ENCODE data around the gene NAA40. TPM values are rescaled to one million over a fixed set of nuclear protein-coding genes. Genes with fewer than 3 reads are reported as not detected.

NAA40 gene
- total and polyA plus RNA-seq, 2 of the 13 experiments (the other 11 are each of a cell fraction or from before 2014, with no cell fraction given) = 11.1 to 17.9 TPM

DNA sequence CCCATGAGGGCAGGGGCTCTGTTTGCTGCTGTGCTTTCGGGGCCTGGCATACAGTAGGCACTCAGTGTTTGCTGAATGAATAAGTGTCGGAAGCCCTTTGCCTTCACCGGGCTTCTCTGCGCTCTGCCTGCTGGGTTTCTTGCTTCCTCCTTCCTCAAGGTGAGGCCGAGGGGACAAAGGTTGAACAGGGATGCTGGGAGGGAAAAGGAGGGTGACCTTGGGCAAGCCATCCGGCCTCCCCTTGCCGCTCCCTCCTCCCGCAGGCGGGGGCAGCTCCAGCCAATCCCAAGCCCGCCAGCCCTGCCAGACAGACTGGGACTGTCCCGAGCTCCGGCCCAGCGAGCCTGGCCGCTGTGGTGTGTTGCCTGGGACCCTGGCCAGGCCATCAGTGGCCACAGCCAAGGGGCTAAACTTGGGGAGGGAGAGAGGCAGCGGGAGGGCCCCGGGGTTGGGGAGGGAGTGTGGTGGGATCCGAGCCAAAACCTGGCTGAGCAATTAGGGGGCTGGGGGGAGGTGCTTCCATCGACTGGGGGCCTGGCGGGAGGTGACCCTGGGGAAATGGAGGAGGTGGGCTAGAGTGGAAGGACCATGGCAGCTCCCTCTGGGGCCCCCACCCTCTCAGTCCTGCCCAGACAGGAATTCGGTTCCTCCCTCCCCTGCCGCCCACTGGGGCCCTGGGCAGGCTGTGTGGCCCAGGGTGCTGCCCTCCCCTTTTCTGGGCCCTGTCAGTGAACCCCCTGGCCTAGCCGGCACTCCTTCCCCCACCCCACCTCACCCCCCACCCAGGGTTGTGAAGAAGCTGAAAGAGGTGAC is 18.5 kb upstream of the NAA40 start (continued):
- TF ChIP-seq SPEN (CRISPR knock-in tag; IDR thresholded peaks at IDR 0.05; ENCODE audit: low read depth) = peak; percentile 37; the same call in 1 of the 2 replicates
- no peak for TF ChIP-seq HMGA1 (CRISPR knock-in tag; conservative IDR thresholded peaks at IDR 0.05)
- TF ChIP-seq HMG20B (CRISPR knock-in tag; conservative IDR thresholded peaks at IDR 0.05) = no peak
- TF ChIP-seq, protein P1, sequence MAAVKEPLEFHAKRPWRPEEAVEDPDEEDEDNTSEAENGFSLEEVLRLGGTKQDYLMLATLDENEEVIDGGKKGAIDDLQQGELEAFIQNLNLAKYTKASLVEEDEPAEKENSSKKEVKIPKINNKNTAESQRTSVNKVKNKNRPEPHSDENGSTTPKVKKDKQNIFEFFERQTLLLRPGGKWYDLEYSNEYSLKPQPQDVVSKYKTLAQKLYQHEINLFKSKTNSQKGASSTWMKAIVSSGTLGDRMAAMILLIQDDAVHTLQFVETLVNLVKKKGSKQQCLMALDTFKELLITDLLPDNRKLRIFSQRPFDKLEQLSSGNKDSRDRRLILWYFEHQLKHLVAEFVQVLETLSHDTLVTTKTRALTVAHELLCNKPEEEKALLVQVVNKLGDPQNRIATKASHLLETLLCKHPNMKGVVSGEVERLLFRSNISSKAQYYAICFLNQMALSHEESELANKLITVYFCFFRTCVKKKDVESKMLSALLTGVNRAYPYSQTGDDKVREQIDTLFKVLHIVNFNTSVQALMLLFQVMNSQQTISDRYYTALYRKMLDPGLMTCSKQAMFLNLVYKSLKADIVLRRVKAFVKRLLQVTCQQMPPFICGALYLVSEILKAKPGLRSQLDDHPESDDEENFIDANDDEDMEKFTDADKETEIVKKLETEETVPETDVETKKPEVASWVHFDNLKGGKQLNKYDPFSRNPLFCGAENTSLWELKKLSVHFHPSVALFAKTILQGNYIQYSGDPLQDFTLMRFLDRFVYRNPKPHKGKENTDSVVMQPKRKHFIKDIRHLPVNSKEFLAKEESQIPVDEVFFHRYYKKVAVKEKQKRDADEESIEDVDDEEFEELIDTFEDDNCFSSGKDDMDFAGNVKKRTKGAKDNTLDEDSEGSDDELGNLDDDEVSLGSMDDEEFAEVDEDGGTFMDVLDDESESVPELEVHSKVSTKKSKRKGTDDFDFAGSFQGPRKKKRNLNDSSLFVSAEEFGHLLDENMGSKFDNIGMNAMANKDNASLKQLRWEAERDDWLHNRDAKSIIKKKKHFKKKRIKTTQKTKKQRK (IDR thresholded peaks at IDR 0.05; ENCODE audit: low read length) = no peak
- no peak for TF ChIP-seq HCFC1 (IDR thresholded peaks at IDR 0.05; ENCODE audit: low read depth, low read length)
- TF ChIP-seq, protein P2, sequence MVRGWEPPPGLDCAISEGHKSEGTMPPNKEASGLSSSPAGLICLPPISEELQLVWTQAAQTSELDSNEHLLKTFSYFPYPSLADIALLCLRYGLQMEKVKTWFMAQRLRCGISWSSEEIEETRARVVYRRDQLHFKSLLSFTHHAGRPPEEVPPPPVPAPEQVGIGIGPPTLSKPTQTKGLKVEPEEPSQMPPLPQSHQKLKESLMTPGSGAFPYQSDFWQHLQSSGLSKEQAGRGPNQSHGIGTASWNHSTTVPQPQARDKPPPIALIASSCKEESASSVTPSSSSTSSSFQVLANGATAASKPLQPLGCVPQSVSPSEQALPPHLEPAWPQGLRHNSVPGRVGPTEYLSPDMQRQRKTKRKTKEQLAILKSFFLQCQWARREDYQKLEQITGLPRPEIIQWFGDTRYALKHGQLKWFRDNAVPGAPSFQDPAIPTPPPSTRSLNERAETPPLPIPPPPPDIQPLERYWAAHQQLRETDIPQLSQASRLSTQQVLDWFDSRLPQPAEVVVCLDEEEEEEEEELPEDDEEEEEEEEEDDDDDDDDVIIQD (CRISPR knock-in tag; IDR thresholded peaks at IDR 0.05; ENCODE audit: low read depth) = no peak
- TF ChIP-seq HOXA9 (CRISPR knock-in tag; IDR thresholded peaks at IDR 0.05; ENCODE audit: borderline replicate concordance) = no peak
- no peak for TF ChIP-seq TBP (CRISPR knock-in tag; IDR thresholded peaks at IDR 0.05)
- no peak for TF ChIP-seq PAF1 (CRISPR knock-in tag; IDR thresholded peaks at IDR 0.05)
- no peak for TF ChIP-seq MTF2 (CRISPR knock-in tag; IDR thresholded peaks at IDR 0.05; ENCODE audit: borderline replicate concordance)
- TF ChIP-seq, protein P3, sequence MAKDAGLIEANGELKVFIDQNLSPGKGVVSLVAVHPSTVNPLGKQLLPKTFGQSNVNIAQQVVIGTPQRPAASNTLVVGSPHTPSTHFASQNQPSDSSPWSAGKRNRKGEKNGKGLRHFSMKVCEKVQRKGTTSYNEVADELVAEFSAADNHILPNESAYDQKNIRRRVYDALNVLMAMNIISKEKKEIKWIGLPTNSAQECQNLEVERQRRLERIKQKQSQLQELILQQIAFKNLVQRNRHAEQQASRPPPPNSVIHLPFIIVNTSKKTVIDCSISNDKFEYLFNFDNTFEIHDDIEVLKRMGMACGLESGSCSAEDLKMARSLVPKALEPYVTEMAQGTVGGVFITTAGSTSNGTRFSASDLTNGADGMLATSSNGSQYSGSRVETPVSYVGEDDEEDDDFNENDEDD (CRISPR knock-in tag; IDR thresholded peaks at IDR 0.05; ENCODE audit: borderline replicate concordance) = no peak; the same call in 1 of the 2 replicates
- 0 out of 2 replicates have a peak, but pooled peaks have one; percentile 43 for TF ChIP-seq RFXAP (CRISPR knock-in tag; IDR thresholded peaks at IDR 0.05; ENCODE audit: borderline replicate concordance)
- TF ChIP-seq KDM1A (CRISPR knock-in tag; IDR thresholded peaks at IDR 0.05) = 0 out of 2 replicates have a peak, but pooled peaks have one; percentile 52
- TF ChIP-seq BRCA1 (CRISPR knock-in tag; IDR thresholded peaks at IDR 0.05) = no peak
- 0 out of 2 replicates have a peak, but pooled peaks have one; percentile 39 for TF ChIP-seq ZNF383 (CRISPR knock-in tag; IDR thresholded peaks at IDR 0.05; ENCODE audit: borderline replicate concordance)
- no peak for TF ChIP-seq NR2F2 (IDR thresholded peaks at IDR 0.05; ENCODE audit: borderline replicate concordance, low read depth)
- TF ChIP-seq, protein P4, sequence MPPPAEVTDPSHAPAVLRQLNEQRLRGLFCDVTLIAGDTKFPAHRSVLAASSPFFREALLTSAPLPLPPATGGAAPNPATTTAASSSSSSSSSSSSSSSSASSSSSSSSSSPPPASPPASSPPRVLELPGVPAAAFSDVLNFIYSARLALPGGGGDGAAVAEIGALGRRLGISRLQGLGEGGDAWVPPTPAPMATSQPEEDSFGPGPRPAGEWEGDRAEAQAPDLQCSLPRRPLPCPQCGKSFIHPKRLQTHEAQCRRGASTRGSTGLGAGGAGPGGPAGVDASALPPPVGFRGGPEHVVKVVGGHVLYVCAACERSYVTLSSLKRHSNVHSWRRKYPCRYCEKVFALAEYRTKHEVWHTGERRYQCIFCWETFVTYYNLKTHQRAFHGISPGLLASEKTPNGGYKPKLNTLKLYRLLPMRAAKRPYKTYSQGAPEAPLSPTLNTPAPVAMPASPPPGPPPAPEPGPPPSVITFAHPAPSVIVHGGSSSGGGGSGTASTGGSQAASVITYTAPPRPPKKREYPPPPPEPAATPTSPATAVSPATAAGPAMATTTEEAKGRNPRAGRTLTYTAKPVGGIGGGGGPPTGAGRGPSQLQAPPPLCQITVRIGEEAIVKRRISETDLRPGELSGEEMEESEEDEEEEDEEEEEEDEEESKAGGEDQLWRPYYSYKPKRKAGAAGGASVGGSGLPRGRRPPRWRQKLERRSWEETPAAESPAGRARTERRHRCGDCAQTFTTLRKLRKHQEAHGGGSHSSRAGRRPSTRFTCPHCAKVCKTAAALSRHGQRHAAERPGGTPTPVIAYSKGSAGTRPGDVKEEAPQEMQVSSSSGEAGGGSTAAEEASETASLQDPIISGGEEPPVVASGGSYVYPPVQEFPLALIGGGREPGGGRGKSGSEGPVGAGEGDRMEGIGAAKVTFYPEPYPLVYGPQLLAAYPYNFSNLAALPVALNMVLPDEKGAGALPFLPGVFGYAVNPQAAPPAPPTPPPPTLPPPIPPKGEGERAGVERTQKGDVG (CRISPR knock-in tag; IDR thresholded peaks at IDR 0.05; ENCODE audit: borderline replicate concordance) = no peak
- TF ChIP-seq ZNF343 (CRISPR knock-in tag; IDR thresholded peaks at IDR 0.05) = peak; percentile 72; the same call in 1 of the 2 replicates
- TF ChIP-seq U2AF2 (IDR thresholded peaks at IDR 0.05; ENCODE audit: low read depth, low read length) = no peak
- no peak for TF ChIP-seq ZSCAN20 (CRISPR knock-in tag; IDR thresholded peaks at IDR 0.05; ENCODE audit: borderline replicate concordance)
- no peak for TF ChIP-seq PTBP1 (IDR thresholded peaks at IDR 0.05; ENCODE audit: low read depth, low read length, poor library complexity, severe bottlenecking)
